Activated T-cell treated with anti-CD3 and anti-CD28 coated beads, Interleukin-2, amount 50 U/mL, for 4 hours (primary cell): ENCODE measurements around the gene MMP24. TPM values are rescaled to one million over a fixed set of nuclear protein-coding genes. Genes with fewer than 3 reads are reported as not detected.
"Not testable (repeated sequence)": the region's sequence is repeated elsewhere in the genome, so short reads cannot be mapped to it uniquely, and the experiment has no call there.

ENCODE experiments used
- ATAC-seq, 2 donors: fragments of 200-7000 bp; cut with Tn5 transposase; one replicate each; pipeline ENCODE4 v1.10.0; 2021
- DNase-seq: peaks from one replicate; pipeline ENCODE4 v3.0.0-alpha.2; 2020
- H3K27me3 Mint-ChIP-seq: one replicate; pipeline ENCODE4 v1.8.0; 2021; ENCODE audit warnings: low read depth, mixed read lengths
- H3K36me3 Mint-ChIP-seq: one replicate; pipeline ENCODE4 v1.8.0; 2022; ENCODE audit warnings: mixed read lengths; ENCODE audit not compliant: insufficient read depth
- H3K4me1 Mint-ChIP-seq: one replicate; pipeline ENCODE4 v1.8.0; 2021; ENCODE audit warnings: low read depth, mixed read lengths
- H3K4me3 Mint-ChIP-seq: one replicate; pipeline ENCODE4 v1.8.0; 2021; ENCODE audit warnings: mild to moderate bottlenecking, moderate library complexity, mixed read lengths
- H3K9me3 Mint-ChIP-seq: one replicate; pipeline ENCODE4 v1.8.0; 2021; ENCODE audit warnings: mixed read lengths
- total RNA-seq, 3 donors: library from RNA; stranded (reverse); gene quantifications; one replicate each; pipeline ENCODE4 v1.2.1, GENCODE V29; 2021

The MMP24 gene
- total RNA-seq, 3 donors from 2014 or later, result not detected

GRCh38 chr20:35306931-35307517 is 80.5 kb downstream of the MMP24 start:
- Mint-ChIP-seq H3K36me3 (peaks cover 7% of the 10 kb centered on the region), H3K9me3 (no peaks in the 10 kb centered on the region), H3K4me3 (no peak overlapping the region), H3K27me3 (no peaks in the 10 kb centered on the region), H3K4me1 (peaks cover 46% of the 10 kb centered on the region)
- ATAC-seq, result no peak
- DNase-seq, result no peak

- no peak overlapping the region for H3K4me3 Mint-ChIP-seq
- H3K36me3 Mint-ChIP-seq, result peaks cover 12% of the 10 kb centered on the region
- no peak for DNase-seq
- H3K27me3 Mint-ChIP-seq, result no peaks in the 10 kb centered on the region
- peaks cover 50% of the 10 kb centered on the region for H3K4me1 Mint-ChIP-seq
- no peaks in the 10 kb centered on the region for H3K9me3 Mint-ChIP-seq
- ATAC-seq, result no peak
Observed at GRCh38 chr20:35307666-35308653, 81.5 kb downstream of the MMP24 start.

GRCh38 chr20:35311409-35311808 is 84.9 kb downstream of the MMP24 start:
- H3K9me3 Mint-ChIP-seq, result no peaks in the 10 kb centered on the region
- H3K4me3 Mint-ChIP-seq, result no peak overlapping the region
- peaks cover 36% of the 10 kb centered on the region for H3K4me1 Mint-ChIP-seq
- peaks cover 15% of the 10 kb centered on the region for H3K36me3 Mint-ChIP-seq
- no peak for DNase-seq
- peak; percentile 85 to 91 for ATAC-seq
- no peaks in the 10 kb centered on the region for H3K27me3 Mint-ChIP-seq

GRCh38 chr20:35311822-35312221 is 85.3 kb downstream of the MMP24 start:
- no peak for DNase-seq
- Mint-ChIP-seq H3K36me3 (peaks cover 15% of the 10 kb centered on the region), H3K27me3 (no peaks in the 10 kb centered on the region), H3K4me3 (no peak overlapping the region), H3K9me3 (no peaks in the 10 kb centered on the region), H3K4me1 (peaks cover 31% of the 10 kb centered on the region)
- ATAC-seq, result no peak

GRCh38 chr20:35312318-35312717 is 85.8 kb downstream of the MMP24 start:
- H3K36me3 Mint-ChIP-seq, result peaks cover 15% of the 10 kb centered on the region
- no peaks in the 10 kb centered on the region for H3K27me3 Mint-ChIP-seq
- H3K4me3 Mint-ChIP-seq, result no peak overlapping the region
- ATAC-seq, result peak in 1 of 2 donors; percentile 51
- H3K9me3 Mint-ChIP-seq, result no peaks in the 10 kb centered on the region
- no peak for DNase-seq
- peaks cover 31% of the 10 kb centered on the region for H3K4me1 Mint-ChIP-seq

- ATAC-seq (no peak), DNase-seq (no peak)
- Mint-ChIP-seq H3K4me3 (no peak overlapping the region), H3K36me3 (peaks cover 11% of the 10 kb centered on the region), H3K4me1 (peaks cover 30% of the 10 kb centered on the region), H3K27me3 (no peaks in the 10 kb centered on the region), H3K9me3 (no peaks in the 10 kb centered on the region)
Observed at GRCh38 chr20:35314816-35315631, 88.5 kb downstream of the MMP24 start.

- H3K27me3 Mint-ChIP-seq, DNase-seq, ATAC-seq, H3K9me3 Mint-ChIP-seq, H3K4me3 Mint-ChIP-seq: not testable (repeated sequence)
- Mint-ChIP-seq H3K4me1 (peaks cover 30% of the 10 kb centered on the region), H3K36me3 (peaks cover 12% of the 10 kb centered on the region)
Observed at GRCh38 chr20:35315632-35316020, 89.1 kb downstream of the MMP24 start.

GRCh38 chr20:35316086-35316485 is 89.6 kb downstream of the MMP24 start:
- no peaks in the 10 kb centered on the region for H3K27me3 Mint-ChIP-seq
- DNase-seq, result no peak
- peaks cover 15% of the 10 kb centered on the region for H3K36me3 Mint-ChIP-seq
- no peak for ATAC-seq
- peaks cover 28% of the 10 kb centered on the region for H3K4me1 Mint-ChIP-seq
- no peak overlapping the region for H3K4me3 Mint-ChIP-seq
- H3K9me3 Mint-ChIP-seq, result no peaks in the 10 kb centered on the region

- DNase-seq, result no peak
- Mint-ChIP-seq H3K36me3 (peaks cover 12% of the 10 kb centered on the region), H3K4me1 (peaks cover 17% of the 10 kb centered on the region), H3K4me3 (no peak overlapping the region), H3K27me3 (no peaks in the 10 kb centered on the region), H3K9me3 (no peaks in the 10 kb centered on the region)
- ATAC-seq, result no peak
Observed at GRCh38 chr20:35317416-35318210, 91.1 kb downstream of the MMP24 start.

GRCh38 chr20:35318502-35319157 is 92.1 kb downstream of the MMP24 start:
- H3K4me1 Mint-ChIP-seq, result peaks cover 15% of the 10 kb centered on the region
- DNase-seq (no peak), ATAC-seq (no peak)
- peaks cover 10% of the 10 kb centered on the region for H3K36me3 Mint-ChIP-seq
- no peak overlapping the region for H3K4me3 Mint-ChIP-seq
- H3K27me3 Mint-ChIP-seq, result no peaks in the 10 kb centered on the region
- no peaks in the 10 kb centered on the region for H3K9me3 Mint-ChIP-seq

- H3K4me3 Mint-ChIP-seq, result no peak overlapping the region
- peaks cover 8% of the 10 kb centered on the region for H3K36me3 Mint-ChIP-seq
- H3K9me3 Mint-ChIP-seq, result no peaks in the 10 kb centered on the region
- ATAC-seq, result no peak
- DNase-seq, result no peak
- no peaks in the 10 kb centered on the region for H3K27me3 Mint-ChIP-seq
- H3K4me1 Mint-ChIP-seq, result peaks cover 13% of the 10 kb centered on the region
Observed at GRCh38 chr20:35319192-35319870, 92.8 kb downstream of the MMP24 start.

GRCh38 chr20:35319871-35320197 is 93.3 kb downstream of the MMP24 start:
- Mint-ChIP-seq H3K9me3 (no peaks in the 10 kb centered on the region), H3K36me3 (peaks cover 5% of the 10 kb centered on the region), H3K27me3 (no peaks in the 10 kb centered on the region), H3K4me1 (peaks cover 10% of the 10 kb centered on the region), H3K4me3 (no peak overlapping the region)
- DNase-seq (no peak), ATAC-seq (no peak)
